CD4-positive, alpha-beta T cell treated with Interferon alpha-2 for 1 hour (primary cell): ENCODE data around the gene GAS6.

ENCODE experiments used
- DNase-seq, 2 donors: peaks; one replicate each; pipeline ENCODE4 v3.0.0-alpha.2; 2020 to 2022

The GAS6 gene

GRCh38 chr13:113850722-113851479, 13.0 kb downstream of the GAS6 start:
- DNase-seq, result no peak

DNA sequence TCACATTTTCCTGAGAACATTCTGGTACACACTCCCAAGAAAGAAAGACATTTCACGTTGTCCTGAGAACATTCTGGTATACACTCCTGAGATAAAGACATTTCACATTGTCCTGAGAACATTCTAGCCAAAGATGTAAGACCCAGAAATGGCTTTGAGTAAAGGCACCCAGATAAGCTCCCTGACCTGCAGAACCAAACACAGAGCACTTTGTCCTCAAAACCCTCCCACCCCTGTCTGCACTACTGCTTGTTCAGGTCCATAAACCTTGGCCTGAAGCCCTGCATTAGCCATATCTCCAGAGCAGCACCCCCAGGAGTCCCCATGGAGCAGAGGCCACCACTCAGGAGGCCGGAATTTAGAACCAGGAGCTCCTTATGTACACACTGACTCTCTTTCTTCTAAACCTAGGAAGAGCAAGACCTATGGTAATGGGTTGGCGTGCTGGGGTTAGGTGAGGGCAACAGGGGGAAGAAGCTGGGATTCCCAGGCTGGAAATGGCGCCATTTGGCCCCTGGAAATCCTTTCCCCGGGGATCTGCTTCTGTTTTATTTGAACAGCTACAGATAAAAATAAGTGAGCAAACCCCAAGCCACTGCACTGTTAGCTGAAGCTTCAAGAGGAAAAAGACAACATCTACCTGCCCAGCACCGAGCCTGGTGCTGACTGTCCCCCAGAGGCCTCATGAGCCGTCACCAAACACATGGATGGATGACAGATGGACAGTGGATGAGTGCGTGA, 13.7 kb downstream of the GAS6 start:
- DNase-seq, result no peak

DNA sequence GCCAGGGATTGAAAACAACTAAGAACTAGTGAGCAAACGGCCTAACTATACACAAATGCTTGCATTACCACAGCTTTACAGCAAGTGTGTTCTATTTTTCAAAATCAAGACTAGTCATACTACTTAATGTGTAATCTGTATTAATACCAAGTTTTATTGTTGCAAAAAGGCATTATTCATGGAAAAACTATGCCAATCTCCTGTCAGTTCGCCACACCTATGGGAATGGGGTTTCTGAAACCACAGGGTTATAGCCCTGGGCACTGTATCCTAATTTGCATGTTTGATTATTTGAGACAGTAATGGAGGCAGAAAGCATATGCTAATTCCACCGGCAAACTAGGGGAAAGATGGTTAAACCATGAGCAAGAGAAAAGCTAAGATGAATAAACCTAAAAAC, 14.3 kb downstream of the GAS6 start:
- DNase-seq, result no peak

- no peak for DNase-seq
Observed at GRCh38 chr13:113848431-113849260, 15.2 kb downstream of the GAS6 start.

DNA sequence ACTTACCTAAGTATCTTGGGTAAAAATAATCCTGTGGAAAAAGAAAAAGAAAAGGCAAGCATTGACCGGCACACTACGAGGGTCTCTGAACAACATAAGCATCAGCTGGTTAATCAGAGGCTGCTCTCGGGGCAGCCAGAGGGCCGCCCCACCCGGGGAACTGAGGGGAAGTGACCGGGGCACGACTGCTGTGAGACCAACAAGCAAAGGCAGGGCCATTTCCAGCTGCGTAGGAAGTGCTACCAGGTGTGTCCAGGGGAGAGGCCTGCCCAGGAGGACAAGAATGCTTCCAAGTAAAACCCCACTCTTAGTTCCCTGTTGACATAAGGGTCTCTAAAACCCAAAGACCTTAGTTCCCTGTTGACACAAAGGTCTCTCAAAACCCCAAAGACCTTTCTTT, 15.9 kb downstream of the GAS6 start:
- DNase-seq, result no peak

GRCh38 chr13:113846636-113847318, 17.1 kb downstream of the GAS6 start:
- DNase-seq, result peak in 1 of 2 donors; percentile 48

DNA sequence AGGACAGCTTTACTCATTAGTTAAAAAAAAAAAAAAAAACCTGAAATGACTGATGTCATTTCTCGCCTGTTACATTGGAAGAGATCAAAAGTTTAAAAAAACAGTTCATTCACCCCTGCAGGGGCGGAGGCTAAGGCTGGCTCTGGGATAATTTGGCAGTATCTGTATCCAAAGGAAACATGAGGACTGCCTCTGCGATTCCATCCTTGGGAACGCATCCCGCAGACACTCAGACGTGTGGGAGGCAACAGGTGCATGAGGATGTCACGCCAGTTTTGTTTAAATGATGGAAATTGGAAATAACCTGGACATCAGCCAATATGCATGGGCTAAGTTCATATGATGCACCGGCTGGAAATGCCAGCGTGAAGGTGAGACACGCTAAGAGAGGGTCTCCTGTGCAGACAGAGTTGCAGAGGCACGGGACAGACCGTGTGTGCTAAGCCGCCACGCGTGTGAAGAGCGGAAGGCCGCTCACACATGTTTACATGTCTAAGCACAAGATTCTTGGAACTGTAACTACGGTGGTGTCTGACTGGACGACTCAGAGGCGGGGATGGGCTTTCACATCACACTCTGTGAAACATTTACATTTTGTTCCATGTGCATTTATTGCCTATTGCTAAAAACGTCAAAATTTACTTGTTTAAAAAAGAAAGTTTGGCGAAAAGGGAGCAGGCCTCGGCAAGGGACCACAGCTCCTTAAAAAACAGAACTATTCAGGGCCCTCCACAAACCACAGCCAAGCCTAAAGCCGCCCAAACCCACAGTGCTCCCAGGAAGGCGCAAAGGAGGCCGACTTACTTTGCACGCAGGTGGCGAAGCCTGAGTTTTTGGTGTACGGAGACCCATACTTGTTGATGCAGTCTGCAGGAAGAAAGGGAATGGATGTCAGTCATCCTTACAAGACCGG, 17.9 kb downstream of the GAS6 start:
- DNase-seq, result no peak

DNA sequence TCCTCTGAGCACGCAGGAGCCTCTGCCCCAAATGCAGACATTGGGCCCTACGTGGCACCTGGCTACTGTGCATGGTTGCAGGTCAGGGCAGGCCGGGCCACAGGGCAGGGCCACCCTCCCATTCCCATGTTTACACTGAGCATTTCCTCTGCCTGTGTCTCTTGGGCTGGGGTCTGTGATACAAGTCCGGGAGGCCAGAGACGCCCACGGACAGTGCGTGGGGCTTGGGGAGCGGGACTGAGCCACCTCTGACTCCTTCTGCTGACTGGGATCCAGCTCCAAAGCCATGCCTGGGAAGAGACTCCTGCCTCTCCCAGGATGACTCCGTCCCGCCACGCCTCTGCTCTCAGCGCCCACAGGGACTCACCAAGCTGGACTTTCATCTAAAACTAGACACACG, 18.8 kb downstream of the GAS6 start:
- no peak for DNase-seq

DNA sequence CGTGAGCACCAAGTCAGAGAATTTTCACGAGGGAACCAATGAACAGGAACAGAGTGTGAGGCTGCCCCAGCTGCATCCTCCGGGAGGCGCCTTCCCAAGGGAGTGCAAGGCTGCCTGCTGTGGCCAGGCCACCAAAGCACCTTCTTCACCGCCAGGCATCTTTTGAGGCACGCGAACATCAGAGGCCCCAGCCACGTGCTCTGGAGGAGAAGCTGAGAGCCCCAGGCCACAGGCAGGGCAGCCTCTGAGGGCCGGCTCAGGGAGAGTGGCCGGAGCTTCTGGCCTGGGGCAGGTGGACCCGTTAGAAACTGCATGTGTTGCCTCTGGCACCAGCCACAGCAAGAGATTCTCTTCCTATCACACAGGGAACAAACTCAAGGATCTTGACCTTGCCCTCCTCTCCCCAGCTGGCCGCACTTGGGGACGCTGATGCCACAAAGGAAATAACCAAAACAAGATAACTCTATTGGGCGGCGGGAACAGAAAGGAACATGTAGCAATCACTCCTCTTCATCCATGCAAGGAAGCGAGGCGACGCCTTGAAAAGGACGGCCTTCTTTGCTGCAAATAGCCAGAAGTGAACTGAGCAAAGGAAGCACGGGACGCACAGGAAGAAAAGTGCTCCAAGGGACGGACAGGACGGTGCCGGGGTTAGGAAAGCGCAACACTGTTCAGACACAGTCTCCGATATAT, 19.9 kb downstream of the GAS6 start:
- DNase-seq, result no peak

- DNase-seq, result no peak
Observed at GRCh38 chr13:113843063-113843654, 20.7 kb downstream of the GAS6 start.

- DNase-seq, result no peak
Observed at GRCh38 chr13:113842336-113843062, 21.4 kb downstream of the GAS6 start.

- DNase-seq, result peak in 1 of 2 donors; percentile 17
Observed at GRCh38 chr13:113841353-113841650, 22.6 kb downstream of the GAS6 start.

GRCh38 chr13:113840541-113841352, 23.1 kb downstream of the GAS6 start:
- DNase-seq, result no peak

GRCh38 chr13:113839536-113840204, 24.2 kb downstream of the GAS6 start:
- no peak for DNase-seq

- no peak for DNase-seq
Observed at GRCh38 chr13:113838711-113839201, 25.1 kb downstream of the GAS6 start.

DNA sequence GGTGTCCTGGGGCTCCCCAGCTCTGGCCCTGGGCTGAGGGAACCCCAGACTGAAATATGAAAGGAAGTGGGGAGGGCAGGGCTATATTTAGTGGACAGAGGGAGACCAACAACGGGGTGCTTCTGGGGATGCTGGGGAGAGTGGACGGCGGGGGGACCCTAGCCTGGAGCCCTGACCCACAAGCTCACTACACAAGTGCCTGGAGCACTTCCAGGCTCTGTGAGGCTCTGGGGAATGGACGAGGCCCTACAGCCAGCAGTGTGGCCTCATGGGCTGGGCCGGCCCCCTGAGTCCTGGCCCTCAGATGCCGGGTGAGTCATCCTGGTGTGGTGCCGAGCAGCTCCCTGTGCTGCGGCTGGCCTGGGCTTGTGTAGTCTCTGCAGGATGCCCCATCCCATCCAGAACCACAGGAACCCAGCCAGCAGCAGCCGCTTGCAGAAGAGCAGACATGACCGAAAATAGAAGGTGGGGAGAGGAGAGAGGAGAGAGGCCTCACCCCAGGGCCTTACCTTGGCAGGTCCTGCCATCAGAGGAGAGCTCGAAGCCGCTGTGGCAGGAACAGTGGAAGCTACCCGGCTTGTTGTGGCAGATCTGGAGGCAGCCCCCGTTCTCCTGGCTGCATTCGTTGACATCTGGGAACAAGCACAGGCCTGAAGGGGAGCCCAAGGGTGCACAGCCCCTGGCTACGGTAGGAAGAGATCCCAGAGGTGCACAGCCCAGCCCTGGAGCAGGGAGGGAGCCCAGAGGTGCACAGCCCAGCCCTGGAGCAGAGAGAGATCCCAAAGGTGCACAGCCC, 26.1 kb downstream of the GAS6 start:
- no peak for DNase-seq

- no peak for DNase-seq
Observed at GRCh38 chr13:113836768-113837559, 26.9 kb downstream of the GAS6 start.
